ENCODE data around the gene TNFRSF1A.

TNFRSF1A gene

GRCh38 chr12:6288235-6288634, 53.6 kb downstream of the TNFRSF1A start:
- TF ChIP-seq CTCF (conservative IDR thresholded peaks at IDR 0.05; ENCODE audit: low read depth, low read length): no peak
- H3K4me3 ChIP-seq (IDR thresholded peaks at IDR 0.05; ENCODE audit: insufficient read depth, low read depth, low read length): no peak overlapping the region
- no peaks in the 10 kb centered on the region for H4K20me1 ChIP-seq (ENCODE audit: insufficient read depth)
- H2AFZ ChIP-seq (ENCODE audit: low read depth): no peak overlapping the region
- no peaks in the 10 kb centered on the region for H3K4me1 ChIP-seq (ENCODE audit: low read depth, poor library complexity, severe bottlenecking)
- H3K79me2 ChIP-seq (ENCODE audit: insufficient read depth, low read depth): no peaks in the 10 kb centered on the region
- no peak overlapping the region for H3K27ac ChIP-seq
- H3K9ac ChIP-seq: no peak overlapping the region
- no peaks in the 10 kb centered on the region for H3K27me3 ChIP-seq (ENCODE audit: insufficient read depth, low read depth)
- no peaks in the 10 kb centered on the region for H3K36me3 ChIP-seq (ENCODE audit: insufficient read depth)
- no peak overlapping the region for H3K4me2 ChIP-seq

- Histone ChIP-seq H3K4me3 (IDR thresholded peaks at IDR 0.05; ENCODE audit: insufficient read depth, low read depth, low read length) (no peak overlapping the region), H3K9ac (no peak overlapping the region), H4K20me1 (ENCODE audit: insufficient read depth) (no peaks in the 10 kb centered on the region), H3K36me3 (ENCODE audit: insufficient read depth) (no peaks in the 10 kb centered on the region), H3K79me2 (ENCODE audit: insufficient read depth, low read depth) (no peaks in the 10 kb centered on the region), H3K27me3 (ENCODE audit: insufficient read depth, low read depth) (no peaks in the 10 kb centered on the region), H3K27ac (no peak overlapping the region), H2AFZ (ENCODE audit: low read depth) (peak overlapping the region; percentile 28; the same call in 1 of the 2 replicates), H3K4me2 (no peak overlapping the region; the same call in 1 of the 2 replicates), H3K4me1 (ENCODE audit: low read depth, poor library complexity, severe bottlenecking) (no peaks in the 10 kb centered on the region)
- no peak for TF ChIP-seq CTCF (conservative IDR thresholded peaks at IDR 0.05; ENCODE audit: low read depth, low read length)
Observed at GRCh38 chr12:6285532-6286306, 56.2 kb downstream of the TNFRSF1A start.

DNA sequence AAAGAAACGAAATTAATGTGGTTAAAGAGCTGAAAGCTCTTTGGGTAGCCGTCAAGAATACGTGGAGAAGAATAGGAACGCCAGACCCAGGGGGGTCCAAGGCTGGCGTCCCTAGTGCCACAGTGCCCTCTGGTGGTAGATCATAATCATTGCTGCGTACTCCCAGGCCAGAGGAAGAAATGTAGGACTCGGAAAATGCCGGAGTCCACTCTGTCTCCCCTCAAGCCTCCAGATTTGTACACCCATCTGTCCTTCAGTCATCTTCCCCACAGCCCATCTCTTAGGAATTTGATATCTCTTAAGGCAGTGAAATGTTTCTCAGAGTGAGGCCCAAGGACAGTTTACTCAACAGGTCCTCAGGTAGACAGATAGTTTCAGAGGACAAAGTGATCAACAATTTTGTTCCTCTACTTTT, 56.8 kb downstream of the TNFRSF1A start:
- no peaks in the 10 kb centered on the region for H3K4me1 ChIP-seq (ENCODE audit: low read depth, poor library complexity, severe bottlenecking)

GRCh38 chr12:6284273-6284672, 57.6 kb downstream of the TNFRSF1A start:
- no peak overlapping the region for H3K9ac ChIP-seq
- TF ChIP-seq CTCF (conservative IDR thresholded peaks at IDR 0.05; ENCODE audit: low read depth, low read length): no peak
- no peaks in the 10 kb centered on the region for H4K20me1 ChIP-seq (ENCODE audit: insufficient read depth)
- no peak overlapping the region for H3K27ac ChIP-seq
- H3K4me2 ChIP-seq: no peak overlapping the region
- no peaks in the 10 kb centered on the region for H3K79me2 ChIP-seq (ENCODE audit: insufficient read depth, low read depth)
- peaks cover 2% of the 10 kb centered on the region; the same call in 1 of the 2 replicates for H3K27me3 ChIP-seq (ENCODE audit: insufficient read depth, low read depth)
- H3K36me3 ChIP-seq (ENCODE audit: insufficient read depth): no peaks in the 10 kb centered on the region
- H3K4me1 ChIP-seq (ENCODE audit: low read depth, poor library complexity, severe bottlenecking): no peaks in the 10 kb centered on the region
- H3K4me3 ChIP-seq (IDR thresholded peaks at IDR 0.05; ENCODE audit: insufficient read depth, low read depth, low read length): no peak overlapping the region
- no peak overlapping the region for H2AFZ ChIP-seq (ENCODE audit: low read depth)

More for the DNA sequence above, 56.8 kb downstream of the TNFRSF1A start:
- H4K20me1 ChIP-seq (ENCODE audit: insufficient read depth): no peaks in the 10 kb centered on the region
- H3K9ac ChIP-seq: no peak overlapping the region
- peak overlapping the region; percentile 28; the same call in 1 of the 2 replicates for H2AFZ ChIP-seq (ENCODE audit: low read depth)
- H3K4me2 ChIP-seq: peak overlapping the region; percentile 27; the same call in 1 of the 2 replicates
- no peak overlapping the region for H3K4me3 ChIP-seq (IDR thresholded peaks at IDR 0.05; ENCODE audit: insufficient read depth, low read depth, low read length)
- H3K36me3 ChIP-seq (ENCODE audit: insufficient read depth): no peaks in the 10 kb centered on the region
- peak; percentile 93 for TF ChIP-seq CTCF (conservative IDR thresholded peaks at IDR 0.05; ENCODE audit: low read depth, low read length)
- no peak overlapping the region for H3K27ac ChIP-seq
- no peaks in the 10 kb centered on the region for H3K27me3 ChIP-seq (ENCODE audit: insufficient read depth, low read depth)
- no peaks in the 10 kb centered on the region for H3K79me2 ChIP-seq (ENCODE audit: insufficient read depth, low read depth)

All from KMS-11 (cell line).